ENCODE results near the gene NOS1AP. TPM values are rescaled to one million over a fixed set of nuclear protein-coding genes. Genes with fewer than 3 reads are reported as not detected.

Gene NOS1AP
- total RNA-seq, 1 experiment from 2014 or later, result 14.7 TPM

DNA sequence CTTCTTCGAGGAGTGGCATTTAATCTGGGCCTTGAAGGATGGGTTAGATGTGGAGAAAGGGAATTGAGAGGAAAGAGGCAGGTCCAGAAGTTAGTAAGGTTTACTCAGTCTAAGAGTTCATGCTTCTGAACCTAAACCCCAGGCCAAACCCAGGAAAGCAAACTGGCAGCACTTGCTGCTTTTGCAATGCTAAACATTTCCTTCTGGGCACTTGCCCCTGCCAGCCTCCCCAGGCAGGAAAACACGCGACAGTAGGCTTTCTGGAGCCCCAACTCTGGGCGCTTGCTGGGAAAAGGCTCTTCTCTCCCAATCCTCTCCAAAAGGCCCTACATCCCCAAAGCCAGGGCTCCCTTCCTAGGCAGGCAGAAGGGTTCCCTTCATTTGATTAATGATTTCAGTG, 48.4 kb upstream of the NOS1AP start:
- ChIA-PET POLR2A (no interaction called here), CTCF (interaction anchor here (1.5 kb wide), 1 partner anchor 16 kb away, joined by 7 read pairs; no protein-coding TSS in a partner anchor)

GRCh38 chr1:162022626-162023025, 46.9 kb upstream of the NOS1AP start:
- Mint-ChIP-seq H3K27me3 (ENCODE audit: low read depth) (peaks cover 57% of the 10 kb centered on the region), H3K4me1 (peaks cover 32% of the 10 kb centered on the region), H3K9me3 (peaks cover 3% of the 10 kb centered on the region; the same call in 1 of the 2 replicates), H3K4me3 (peak overlapping the region; percentile 86), H3K36me3 (0 out of 2 replicates have a peak, but pooled peaks cover 3% of the 10 kb centered on the region), H3K27ac (no peak overlapping the region)
- no peak for DNase-seq (ENCODE audit: low spot score)
- ChIA-PET POLR2A (no interaction called here), CTCF (interaction anchor here (2.2 kb wide), 1 partner anchor 15 kb away, joined by 29 read pairs; no protein-coding TSS in a partner anchor)
- no peak for ATAC-seq
- TF ChIP-seq CDX4 (CRISPR knock-in tag; IDR thresholded peaks at IDR 0.05; ENCODE audit: borderline replicate concordance) (no peak), JAZF1 (CRISPR knock-in tag; IDR thresholded peaks at IDR 0.05) (no peak), FOXP1 (CRISPR knock-in tag; IDR thresholded peaks at IDR 0.05; ENCODE audit: borderline replicate concordance) (no peak), MXD4 (CRISPR knock-in tag; IDR thresholded peaks at IDR 0.05; ENCODE audit: borderline replicate concordance) (no peak), CREB1 (CRISPR knock-in tag; IDR thresholded peaks at IDR 0.05) (no peak), JUN (CRISPR knock-in tag; IDR thresholded peaks at IDR 0.05) (no peak), SOX15 (CRISPR knock-in tag; IDR thresholded peaks at IDR 0.05) (no peak)
- TF ChIP-seq, protein P1, sequence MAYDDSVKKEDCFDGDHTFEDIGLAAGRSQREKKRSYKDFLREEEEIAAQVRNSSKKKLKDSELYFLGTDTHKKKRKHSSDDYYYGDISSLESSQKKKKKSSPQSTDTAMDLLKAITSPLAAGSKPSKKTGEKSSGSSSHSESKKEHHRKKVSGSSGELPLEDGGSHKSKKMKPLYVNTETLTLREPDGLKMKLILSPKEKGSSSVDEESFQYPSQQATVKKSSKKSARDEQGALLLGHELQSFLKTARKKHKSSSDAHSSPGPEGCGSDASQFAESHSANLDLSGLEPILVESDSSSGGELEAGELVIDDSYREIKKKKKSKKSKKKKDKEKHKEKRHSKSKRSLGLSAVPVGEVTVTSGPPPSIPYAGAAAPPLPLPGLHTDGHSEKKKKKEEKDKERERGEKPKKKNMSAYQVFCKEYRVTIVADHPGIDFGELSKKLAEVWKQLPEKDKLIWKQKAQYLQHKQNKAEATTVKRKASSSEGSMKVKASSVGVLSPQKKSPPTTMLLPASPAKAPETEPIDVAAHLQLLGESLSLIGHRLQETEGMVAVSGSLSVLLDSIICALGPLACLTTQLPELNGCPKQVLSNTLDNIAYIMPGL (CRISPR knock-in tag; IDR thresholded peaks at IDR 0.05), result no peak
- TF ChIP-seq, protein P2, sequence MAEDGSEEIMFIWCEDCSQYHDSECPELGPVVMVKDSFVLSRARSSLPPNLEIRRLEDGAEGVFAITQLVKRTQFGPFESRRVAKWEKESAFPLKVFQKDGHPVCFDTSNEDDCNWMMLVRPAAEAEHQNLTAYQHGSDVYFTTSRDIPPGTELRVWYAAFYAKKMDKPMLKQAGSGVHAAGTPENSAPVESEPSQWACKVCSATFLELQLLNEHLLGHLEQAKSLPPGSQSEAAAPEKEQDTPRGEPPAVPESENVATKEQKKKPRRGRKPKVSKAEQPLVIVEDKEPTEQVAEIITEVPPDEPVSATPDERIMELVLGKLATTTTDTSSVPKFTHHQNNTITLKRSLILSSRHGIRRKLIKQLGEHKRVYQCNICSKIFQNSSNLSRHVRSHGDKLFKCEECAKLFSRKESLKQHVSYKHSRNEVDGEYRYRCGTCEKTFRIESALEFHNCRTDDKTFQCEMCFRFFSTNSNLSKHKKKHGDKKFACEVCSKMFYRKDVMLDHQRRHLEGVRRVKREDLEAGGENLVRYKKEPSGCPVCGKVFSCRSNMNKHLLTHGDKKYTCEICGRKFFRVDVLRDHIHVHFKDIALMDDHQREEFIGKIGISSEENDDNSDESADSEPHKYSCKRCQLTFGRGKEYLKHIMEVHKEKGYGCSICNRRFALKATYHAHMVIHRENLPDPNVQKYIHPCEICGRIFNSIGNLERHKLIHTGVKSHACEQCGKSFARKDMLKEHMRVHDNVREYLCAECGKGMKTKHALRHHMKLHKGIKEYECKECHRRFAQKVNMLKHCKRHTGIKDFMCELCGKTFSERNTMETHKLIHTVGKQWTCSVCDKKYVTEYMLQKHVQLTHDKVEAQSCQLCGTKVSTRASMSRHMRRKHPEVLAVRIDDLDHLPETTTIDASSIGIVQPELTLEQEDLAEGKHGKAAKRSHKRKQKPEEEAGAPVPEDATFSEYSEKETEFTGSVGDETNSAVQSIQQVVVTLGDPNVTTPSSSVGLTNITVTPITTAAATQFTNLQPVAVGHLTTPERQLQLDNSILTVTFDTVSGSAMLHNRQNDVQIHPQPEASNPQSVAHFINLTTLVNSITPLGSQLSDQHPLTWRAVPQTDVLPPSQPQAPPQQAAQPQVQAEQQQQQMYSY (CRISPR knock-in tag; IDR thresholded peaks at IDR 0.05), result no peak
- TF ChIP-seq, protein P3, sequence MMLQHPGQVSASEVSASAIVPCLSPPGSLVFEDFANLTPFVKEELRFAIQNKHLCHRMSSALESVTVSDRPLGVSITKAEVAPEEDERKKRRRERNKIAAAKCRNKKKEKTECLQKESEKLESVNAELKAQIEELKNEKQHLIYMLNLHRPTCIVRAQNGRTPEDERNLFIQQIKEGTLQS (CRISPR knock-in tag; conservative IDR thresholded peaks at IDR 0.05), result no peak

More for the DNA sequence above, 48.4 kb upstream of the NOS1AP start:
- peak overlapping the region; percentile 86; the same call in 1 of the 2 replicates for H3K27ac Mint-ChIP-seq
- no peak for TF ChIP-seq PRRX2 (CRISPR knock-in tag; IDR thresholded peaks at IDR 0.05)
- no peak for TF ChIP-seq IRF1 (CRISPR knock-in tag; IDR thresholded peaks at IDR 0.05)
- no peak for TF ChIP-seq TEAD4 (CRISPR knock-in tag; IDR thresholded peaks at IDR 0.05)
- no peak for TF ChIP-seq ESRRA (CRISPR knock-in tag; IDR thresholded peaks at IDR 0.05; ENCODE audit: borderline replicate concordance)
- no peak for TF ChIP-seq ZNF396 (CRISPR knock-in tag; IDR thresholded peaks at IDR 0.05; ENCODE audit: borderline replicate concordance)
- no peak for TF ChIP-seq MXD4 (CRISPR knock-in tag; IDR thresholded peaks at IDR 0.05; ENCODE audit: borderline replicate concordance)
- TF ChIP-seq FOXJ3 (CRISPR knock-in tag; IDR thresholded peaks at IDR 0.05; ENCODE audit: borderline replicate concordance), result no peak
- TF ChIP-seq, protein P4, sequence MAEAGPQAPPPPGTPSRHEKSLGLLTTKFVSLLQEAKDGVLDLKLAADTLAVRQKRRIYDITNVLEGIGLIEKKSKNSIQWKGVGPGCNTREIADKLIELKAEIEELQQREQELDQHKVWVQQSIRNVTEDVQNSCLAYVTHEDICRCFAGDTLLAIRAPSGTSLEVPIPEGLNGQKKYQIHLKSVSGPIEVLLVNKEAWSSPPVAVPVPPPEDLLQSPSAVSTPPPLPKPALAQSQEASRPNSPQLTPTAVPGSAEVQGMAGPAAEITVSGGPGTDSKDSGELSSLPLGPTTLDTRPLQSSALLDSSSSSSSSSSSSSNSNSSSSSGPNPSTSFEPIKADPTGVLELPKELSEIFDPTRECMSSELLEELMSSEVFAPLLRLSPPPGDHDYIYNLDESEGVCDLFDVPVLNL (CRISPR knock-in tag; IDR thresholded peaks at IDR 0.05; ENCODE audit: borderline replicate concordance, low read depth), result no peak
- TF ChIP-seq RELA (CRISPR knock-in tag; IDR thresholded peaks at IDR 0.05; ENCODE audit: borderline replicate concordance), result no peak
- TF ChIP-seq TP53 (CRISPR knock-in tag; IDR thresholded peaks at IDR 0.05), result no peak
- TF ChIP-seq NR2C2 (CRISPR knock-in tag; IDR thresholded peaks at IDR 0.05), result no peak
- no peak for TF ChIP-seq CDX4 (CRISPR knock-in tag; IDR thresholded peaks at IDR 0.05; ENCODE audit: borderline replicate concordance)
- TF ChIP-seq, protein P5, sequence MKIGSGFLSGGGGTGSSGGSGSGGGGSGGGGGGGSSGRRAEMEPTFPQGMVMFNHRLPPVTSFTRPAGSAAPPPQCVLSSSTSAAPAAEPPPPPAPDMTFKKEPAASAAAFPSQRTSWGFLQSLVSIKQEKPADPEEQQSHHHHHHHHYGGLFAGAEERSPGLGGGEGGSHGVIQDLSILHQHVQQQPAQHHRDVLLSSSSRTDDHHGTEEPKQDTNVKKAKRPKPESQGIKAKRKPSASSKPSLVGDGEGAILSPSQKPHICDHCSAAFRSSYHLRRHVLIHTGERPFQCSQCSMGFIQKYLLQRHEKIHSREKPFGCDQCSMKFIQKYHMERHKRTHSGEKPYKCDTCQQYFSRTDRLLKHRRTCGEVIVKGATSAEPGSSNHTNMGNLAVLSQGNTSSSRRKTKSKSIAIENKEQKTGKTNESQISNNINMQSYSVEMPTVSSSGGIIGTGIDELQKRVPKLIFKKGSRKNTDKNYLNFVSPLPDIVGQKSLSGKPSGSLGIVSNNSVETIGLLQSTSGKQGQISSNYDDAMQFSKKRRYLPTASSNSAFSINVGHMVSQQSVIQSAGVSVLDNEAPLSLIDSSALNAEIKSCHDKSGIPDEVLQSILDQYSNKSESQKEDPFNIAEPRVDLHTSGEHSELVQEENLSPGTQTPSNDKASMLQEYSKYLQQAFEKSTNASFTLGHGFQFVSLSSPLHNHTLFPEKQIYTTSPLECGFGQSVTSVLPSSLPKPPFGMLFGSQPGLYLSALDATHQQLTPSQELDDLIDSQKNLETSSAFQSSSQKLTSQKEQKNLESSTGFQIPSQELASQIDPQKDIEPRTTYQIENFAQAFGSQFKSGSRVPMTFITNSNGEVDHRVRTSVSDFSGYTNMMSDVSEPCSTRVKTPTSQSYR (CRISPR knock-in tag; IDR thresholded peaks at IDR 0.05), result no peak
- TF ChIP-seq KAT7 (CRISPR knock-in tag; IDR thresholded peaks at IDR 0.05; ENCODE audit: borderline replicate concordance), result no peak
- DNase-seq (ENCODE audit: low spot score) (no peak), ATAC-seq (no peak)
- H3K36me3 Mint-ChIP-seq, result 0 out of 2 replicates have a peak, but pooled peaks cover 7% of the 10 kb centered on the region
- H3K4me3 Mint-ChIP-seq, result no peak overlapping the region; the same call in 1 of the 2 replicates
- peaks cover 44% of the 10 kb centered on the region for H3K27me3 Mint-ChIP-seq (ENCODE audit: low read depth)
- peaks cover 32% of the 10 kb centered on the region for H3K4me1 Mint-ChIP-seq
- no peaks in the 10 kb centered on the region; the same call in 1 of the 2 replicates for H3K9me3 Mint-ChIP-seq

Data from WTC11 (cell line).